ENCODE measurements around the gene CENPP.

DNA sequence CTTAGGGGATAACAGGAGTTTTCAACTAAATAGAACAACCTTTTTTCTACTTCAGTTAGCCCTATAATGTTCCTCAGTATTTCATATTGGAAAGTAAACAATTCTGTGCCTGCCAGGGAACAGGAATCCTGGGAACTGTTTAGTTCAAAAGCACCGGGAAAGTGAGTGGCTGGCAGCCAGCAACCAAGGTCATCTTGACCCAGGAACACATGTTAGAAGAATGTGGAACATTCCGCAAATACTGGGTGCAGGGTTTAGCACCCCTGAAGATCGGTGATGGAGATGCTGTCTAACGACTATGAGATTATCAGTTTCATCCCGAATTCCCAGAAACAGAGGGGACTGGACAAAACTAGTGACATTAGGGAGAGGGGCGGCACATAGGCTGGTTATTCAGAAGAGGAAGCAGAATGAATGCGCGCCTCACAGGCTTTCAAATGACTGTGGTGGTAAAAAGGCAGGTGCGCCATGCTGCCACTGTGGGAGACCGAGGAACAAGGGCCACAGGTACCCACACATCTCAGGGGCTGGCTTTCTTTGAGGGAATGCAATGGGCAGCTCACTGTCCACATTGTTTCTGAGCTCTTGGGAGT, 293.0 kb downstream of the CENPP start:
- TF ChIP-seq CEBPB (IDR thresholded peaks at IDR 0.05) (no peak), TEAD4 (IDR thresholded peaks at IDR 0.05) (no peak), EP300 (IDR thresholded peaks at IDR 0.05; ENCODE audit: borderline replicate concordance) (no peak)
- TF ChIP-seq, protein P1, sequence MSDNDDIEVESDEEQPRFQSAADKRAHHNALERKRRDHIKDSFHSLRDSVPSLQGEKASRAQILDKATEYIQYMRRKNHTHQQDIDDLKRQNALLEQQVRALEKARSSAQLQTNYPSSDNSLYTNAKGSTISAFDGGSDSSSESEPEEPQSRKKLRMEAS (IDR thresholded peaks at IDR 0.05): no peak

All from Ishikawa (cell line).